NCI-H1694 treated with DMSO at 0.1 percent for 48 hours (cell line): ENCODE data around the gene AKR1A1.
"Not testable (repeated sequence)": the region's sequence is repeated elsewhere in the genome, so short reads cannot be mapped to it uniquely, and the experiment has no call there.

Source experiments
- DNase-seq: peaks from one replicate; lab custom pipeline; 2025; lab: John Stamatoyannopoulos, UW

AKR1A1 gene

GRCh38 chr1:45523975-45524374 lies 26.7 kb upstream of the AKR1A1 start:
- not testable (repeated sequence) for DNase-seq

DNA sequence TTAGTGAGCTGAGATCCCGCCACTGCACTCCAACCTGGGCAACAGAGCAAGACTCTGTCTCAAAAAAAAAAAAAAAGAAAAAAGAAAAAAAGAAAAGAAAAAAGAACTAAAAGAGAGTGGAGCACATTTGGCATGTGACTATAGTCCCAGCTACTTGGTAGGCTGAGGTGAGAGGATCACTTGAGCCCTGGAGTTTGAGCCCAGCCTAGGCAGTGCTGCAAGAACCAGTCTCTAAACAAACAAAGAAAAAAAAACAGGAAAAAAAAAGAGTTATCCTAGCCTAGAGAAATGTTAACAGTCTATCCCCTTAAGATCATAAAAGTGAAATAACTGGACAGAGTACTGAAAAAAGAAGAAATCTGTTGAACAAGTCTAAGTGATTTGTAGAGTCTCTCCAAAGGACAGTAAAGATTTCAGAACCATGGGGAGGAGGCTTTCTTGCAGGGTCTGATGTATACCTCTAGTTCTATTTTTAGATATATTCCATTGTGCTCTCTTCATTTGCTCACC lies 24.4 kb upstream of the AKR1A1 start:
- DNase-seq, result no peak

- DNase-seq, result no peak
Measured at GRCh38 chr1:45530632-45531135, 19.9 kb upstream of the AKR1A1 start.

DNA sequence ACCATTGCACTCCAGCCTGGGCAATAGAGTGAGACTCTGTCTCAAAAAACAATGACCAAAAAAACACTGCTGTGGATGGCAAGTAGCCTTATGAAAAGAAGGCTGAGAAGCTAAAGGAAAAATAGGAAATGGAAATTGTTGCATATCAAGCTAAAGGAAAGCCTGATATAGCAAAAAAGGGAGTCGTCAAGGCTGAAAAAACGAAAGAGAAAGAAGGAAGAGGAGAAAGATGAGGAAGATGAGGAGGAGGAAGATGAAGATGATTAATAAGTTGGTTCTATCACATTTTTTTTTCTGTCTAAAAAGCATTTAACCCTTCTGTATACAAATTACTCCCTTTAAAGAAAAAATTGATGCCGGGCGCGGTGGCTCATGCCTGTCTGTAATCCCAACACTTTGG lies 18.8 kb upstream of the AKR1A1 start:
- DNase-seq, result no peak

DNA sequence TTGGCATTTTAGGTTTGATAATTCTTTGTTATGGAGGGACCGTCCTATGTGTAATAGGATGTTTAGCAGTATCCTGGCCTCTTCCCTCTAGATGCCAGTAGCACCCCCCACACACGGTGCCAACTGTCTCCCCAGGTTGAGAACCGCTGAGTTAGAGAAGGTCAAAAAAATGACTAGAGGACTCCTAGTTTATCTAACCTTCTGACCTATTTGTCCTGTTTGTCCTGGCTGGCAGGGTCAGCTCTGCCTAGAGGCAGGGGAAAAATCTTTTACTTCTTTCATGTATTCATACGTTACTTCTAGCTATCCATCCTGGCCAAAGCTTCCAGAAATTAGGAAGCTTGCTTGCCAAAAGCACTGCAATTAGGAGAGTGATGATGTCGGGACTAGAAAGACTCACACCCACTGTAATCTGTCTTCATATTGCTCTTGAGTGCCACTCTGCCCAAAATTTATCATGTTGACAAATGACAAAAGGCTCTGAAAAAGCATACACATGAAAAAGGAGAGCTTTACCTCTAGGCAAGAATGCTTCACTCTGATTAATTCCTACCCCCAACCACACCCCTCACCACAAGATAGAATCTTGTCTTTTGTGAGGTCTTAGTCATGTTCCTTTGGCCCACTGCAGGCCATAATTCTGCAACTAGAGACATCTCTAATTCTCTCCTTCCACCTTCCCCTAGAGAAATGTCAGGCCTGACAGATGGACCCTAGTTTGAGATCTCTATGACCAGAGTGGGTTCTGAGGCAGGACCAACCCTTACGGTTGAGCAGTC lies 14.4 kb upstream of the AKR1A1 start:
- no peak for DNase-seq

DNA sequence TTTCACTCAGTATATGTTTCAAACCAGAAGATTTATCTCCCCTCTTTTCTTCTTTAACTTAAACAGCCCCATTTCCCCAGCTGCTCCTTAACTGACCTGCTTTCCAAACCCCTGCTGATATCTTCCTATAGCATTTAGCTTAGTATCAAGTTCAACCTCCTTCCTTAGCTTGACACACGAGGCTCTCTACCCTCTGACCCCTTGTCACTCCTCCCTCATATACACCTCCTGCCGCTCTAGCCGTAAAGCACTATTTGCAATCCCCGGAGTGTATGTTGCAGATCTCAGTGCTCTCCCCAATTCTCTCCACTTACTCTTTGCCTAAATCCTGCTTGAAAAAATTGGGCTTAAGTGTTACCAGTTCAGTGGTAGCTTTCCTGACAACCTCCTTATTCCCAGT lies 13.7 kb upstream of the AKR1A1 start:
- no peak for DNase-seq

GRCh38 chr1:45541193-45541592 lies 9.4 kb upstream of the AKR1A1 start:
- no peak for DNase-seq

- no peak for DNase-seq
Measured at GRCh38 chr1:45542591-45542990, 8.0 kb upstream of the AKR1A1 start.

DNA sequence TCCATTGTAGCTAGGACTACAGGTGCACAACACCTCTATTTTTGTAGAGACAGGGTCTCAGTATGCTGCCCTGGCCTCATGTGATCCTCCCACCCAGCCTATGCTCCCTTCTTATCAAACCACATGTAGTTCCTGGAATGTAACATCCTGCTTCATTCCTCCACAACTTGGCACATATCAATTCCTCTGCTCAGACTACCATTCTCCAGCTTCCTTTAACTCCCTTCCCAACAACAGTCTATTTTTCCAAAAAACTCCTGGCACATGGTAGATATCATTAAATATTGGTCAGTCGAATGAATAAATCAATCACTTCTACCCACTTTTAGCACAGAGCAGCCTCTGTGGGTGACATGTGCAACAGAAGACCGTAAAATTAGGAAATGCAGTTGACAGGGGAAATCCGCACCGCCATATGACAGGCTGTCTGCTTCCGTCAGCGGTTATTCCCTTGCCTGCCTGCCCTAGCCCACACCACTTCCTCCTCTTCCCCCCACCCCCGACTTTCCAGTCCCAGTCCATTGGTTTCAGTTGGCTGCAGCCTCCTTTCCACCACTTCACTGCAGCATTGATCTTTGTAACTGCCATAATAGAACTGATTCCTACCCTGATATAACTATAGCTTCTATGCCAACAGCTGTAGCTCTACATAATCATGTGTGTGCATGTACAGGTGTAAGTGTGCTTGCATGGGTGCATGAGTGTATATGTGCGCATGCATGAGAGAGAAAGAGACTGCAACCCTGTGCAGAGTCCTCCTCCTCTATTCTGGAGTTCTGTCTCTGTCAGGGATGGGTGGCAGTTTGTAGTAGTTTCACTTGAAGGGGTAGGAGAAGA lies 6.8 kb upstream of the AKR1A1 start:
- DNase-seq, result no peak

DNA sequence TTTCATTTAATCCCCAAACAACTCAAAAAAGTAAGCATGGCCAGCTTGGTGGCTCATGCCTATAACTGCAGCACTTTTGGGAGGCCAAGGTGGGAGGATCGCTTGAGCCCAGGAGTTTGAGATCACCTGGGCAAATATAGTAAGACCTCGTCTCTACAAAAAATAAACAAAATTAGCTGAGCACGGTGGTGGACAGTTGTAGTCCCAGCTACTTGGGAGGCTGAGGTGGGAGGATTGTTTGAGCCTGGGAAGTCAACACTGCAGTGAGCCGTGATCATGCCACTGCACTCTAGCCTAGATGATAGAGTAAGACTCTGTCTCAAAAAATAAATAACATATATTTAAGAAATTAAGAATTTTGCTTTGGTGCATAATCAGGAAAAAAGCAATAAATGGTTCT lies 6.1 kb upstream of the AKR1A1 start:
- no peak for DNase-seq

DNA sequence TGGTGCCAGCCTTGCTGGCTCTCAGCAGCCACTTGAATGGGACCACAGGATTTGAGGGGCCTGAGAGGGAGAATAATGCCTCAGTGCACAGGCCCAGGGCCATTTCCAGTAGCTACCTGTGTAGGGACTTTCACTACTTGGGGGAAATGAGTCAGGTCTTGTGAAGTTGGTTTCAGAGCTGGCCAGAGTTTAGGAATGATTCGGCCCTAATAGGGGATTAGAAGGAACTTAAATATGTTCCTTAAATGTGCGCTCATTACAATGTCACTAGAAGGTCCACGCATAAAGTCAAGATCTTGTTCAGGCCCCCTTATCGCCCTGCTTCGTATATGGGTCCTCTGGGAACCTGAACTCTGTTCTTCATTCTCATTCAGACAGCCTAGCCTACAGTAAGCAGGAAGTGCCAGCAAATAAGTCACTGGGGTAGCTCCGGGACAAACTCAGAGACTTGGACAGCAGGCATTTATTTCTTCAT lies 5.6 kb upstream of the AKR1A1 start:
- DNase-seq, result no peak

- DNase-seq, result no peak
Measured at GRCh38 chr1:45545553-45546310, 4.9 kb upstream of the AKR1A1 start.

DNA sequence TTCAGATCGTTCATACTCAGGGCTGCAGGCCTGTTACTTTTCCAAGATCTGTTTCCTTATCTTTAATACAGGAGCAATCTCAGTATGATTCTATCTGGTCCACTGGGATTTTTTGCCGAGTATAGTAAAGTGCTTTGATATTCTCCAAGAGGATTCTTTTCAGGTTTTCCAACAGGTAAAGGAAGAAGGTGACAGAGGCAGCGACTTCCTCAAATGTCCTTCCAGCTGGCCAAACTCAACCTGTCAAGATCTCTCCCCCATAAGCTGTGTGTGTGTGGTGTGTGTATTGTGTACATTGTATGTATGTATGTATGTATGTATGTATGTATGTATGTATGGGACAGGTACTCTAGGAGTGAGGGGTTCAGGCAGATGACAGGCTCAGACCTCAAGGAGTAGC lies 1.1 kb downstream of the AKR1A1 start:
- no peak for DNase-seq

DNA sequence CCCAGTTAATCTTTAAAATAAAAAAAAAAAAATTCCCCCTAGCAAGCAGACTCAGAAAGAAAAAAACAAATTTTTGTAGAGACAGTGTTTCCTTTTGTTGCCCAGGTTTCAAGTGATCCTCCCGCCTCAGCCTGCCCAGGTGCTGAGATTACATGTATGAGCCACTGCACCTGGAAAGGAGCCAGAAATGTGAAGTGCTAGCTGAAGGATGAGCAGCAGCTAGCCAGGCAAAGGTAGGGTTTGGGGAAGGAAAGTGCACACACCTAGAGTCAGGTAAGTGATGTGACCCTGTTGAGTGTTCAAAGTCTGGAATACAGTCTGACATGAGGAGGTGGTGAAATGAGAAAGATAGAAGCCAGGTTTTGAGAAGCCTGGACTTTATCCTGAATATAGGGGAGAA lies 1.7 kb downstream of the AKR1A1 start:
- DNase-seq, result no peak

GRCh38 chr1:45554198-45554597 lies 3.6 kb downstream of the AKR1A1 start:
- DNase-seq, result no peak

DNA sequence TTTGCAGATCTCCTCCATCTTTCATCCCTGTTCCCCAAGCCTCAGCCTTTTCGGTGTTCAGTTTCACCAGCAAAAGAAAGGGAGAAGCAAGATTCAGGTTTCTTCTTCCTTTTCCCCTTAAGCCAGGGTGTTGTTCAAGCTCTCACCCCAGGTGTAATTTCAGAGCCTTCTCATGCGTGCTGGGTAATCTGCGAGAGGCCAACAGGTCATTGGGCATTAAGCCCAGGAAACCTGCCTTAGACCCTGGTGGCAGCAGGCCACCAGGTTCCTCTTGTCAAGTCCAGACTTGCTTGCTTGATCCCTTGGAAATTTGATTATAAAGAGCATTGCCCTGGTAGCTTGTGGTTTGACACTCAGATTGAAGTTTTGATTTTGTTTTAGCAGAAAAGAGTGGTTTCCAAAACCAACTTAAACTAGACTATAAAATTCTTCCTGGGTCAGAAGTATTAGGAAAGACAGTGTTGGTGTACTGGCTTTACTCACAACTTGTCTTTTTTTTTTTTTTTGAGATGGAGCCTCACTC lies 6.9 kb downstream of the AKR1A1 start:
- DNase-seq, result no peak

DNA sequence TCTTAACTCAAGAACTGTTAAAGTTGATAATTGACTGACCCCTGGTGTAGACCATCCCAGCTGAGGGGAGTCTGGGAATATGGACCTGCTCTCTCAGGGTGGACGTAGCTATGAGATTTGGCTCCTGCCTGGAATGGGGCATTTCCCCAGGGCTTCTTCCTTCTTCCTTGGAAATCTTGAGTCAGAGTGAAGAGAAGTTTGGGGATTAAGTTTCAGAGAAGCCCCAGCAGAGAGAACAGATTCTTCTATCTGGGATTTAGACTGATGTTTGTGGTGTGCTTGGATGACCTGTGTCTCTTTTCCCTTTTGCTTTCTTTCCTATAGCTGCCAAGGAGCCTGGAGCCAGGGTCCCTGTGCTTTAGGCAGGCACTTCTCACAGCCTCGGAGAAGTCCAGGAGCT lies 13.2 kb downstream of the AKR1A1 start:
- DNase-seq, result no peak

GRCh38 chr1:45566722-45567121 lies 16.1 kb downstream of the AKR1A1 start:
- no peak for DNase-seq

GRCh38 chr1:45567911-45568310 lies 17.3 kb downstream of the AKR1A1 start:
- DNase-seq, result no peak

- no peak for DNase-seq
Measured at GRCh38 chr1:45568421-45568820, 17.8 kb downstream of the AKR1A1 start.

GRCh38 chr1:45569571-45569961 lies 18.9 kb downstream of the AKR1A1 start:
- no peak for DNase-seq
